ENCODE data around the gene ELOVL7. TPM values are rescaled to one million over a fixed set of nuclear protein-coding genes. Genes with fewer than 3 reads are reported as not detected.

ELOVL7 gene
- total RNA-seq, 6 experiments from 2014 or later, result 0.07 to 0.17 TPM; not detected in 4

DNA sequence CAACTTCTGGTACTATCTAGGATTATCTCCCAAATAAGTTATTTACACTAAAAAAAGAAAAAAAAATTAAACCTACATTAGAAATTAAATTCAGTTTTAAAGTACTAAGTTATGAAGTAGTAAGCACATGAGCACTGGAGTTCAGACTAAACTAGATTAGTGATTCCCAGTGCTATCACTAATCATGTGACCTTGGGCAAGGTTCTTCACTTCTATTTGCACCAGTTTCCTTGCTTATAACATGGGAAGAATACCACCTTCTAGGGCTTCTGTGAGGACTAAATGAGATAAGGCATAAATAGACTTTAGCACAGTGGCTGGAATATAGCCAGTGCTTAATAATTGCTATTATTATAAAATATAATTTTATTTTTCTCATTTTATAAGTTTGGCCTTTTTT, 10.5 kb downstream of the ELOVL7 start:
- Mint-ChIP-seq H3K36me3 (ENCODE audit: low read depth) (no peaks in the 10 kb centered on the region), H3K4me3 (no peak overlapping the region), H3K9me3 (no peaks in the 10 kb centered on the region), H3K27me3 (ENCODE audit: insufficient read depth) (peaks cover 3% of the 10 kb centered on the region), H3K27ac (no peak overlapping the region), H3K4me1 (ENCODE audit: low read depth) (peaks cover 5% of the 10 kb centered on the region; the same call in 1 of the 2 replicates)
- TF ChIP-seq, protein P1, sequence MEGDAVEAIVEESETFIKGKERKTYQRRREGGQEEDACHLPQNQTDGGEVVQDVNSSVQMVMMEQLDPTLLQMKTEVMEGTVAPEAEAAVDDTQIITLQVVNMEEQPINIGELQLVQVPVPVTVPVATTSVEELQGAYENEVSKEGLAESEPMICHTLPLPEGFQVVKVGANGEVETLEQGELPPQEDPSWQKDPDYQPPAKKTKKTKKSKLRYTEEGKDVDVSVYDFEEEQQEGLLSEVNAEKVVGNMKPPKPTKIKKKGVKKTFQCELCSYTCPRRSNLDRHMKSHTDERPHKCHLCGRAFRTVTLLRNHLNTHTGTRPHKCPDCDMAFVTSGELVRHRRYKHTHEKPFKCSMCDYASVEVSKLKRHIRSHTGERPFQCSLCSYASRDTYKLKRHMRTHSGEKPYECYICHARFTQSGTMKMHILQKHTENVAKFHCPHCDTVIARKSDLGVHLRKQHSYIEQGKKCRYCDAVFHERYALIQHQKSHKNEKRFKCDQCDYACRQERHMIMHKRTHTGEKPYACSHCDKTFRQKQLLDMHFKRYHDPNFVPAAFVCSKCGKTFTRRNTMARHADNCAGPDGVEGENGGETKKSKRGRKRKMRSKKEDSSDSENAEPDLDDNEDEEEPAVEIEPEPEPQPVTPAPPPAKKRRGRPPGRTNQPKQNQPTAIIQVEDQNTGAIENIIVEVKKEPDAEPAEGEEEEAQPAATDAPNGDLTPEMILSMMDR (IDR thresholded peaks at IDR 0.05), result no peak
- no peak for DNase-seq

DNA sequence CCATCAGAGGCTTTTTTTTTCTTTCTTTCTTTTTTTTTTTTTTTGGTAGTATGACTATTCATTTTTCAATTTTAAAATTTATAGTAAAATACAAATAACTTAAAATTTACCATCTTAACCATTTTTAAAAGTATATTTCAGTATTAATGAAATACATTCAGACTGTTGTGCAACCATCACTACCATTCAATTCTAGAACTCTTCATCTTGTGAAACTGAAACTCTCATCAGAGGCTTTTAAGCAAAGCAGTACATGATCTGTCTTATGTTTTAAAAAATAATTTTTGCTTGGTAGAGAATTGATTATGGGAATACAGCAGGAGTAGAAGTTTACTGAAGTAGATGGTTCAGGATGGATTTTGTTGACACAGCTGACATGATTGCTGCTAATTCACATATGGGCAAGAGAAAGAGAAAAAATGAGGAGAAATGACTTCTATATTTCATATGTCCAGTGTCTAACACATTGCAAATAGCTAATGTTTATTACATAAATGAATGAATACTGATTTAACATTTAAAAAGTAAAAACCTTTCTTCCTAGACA, 13.4 kb downstream of the ELOVL7 start:
- Mint-ChIP-seq H3K27ac (no peak overlapping the region), H3K4me3 (no peak overlapping the region), H3K9me3 (no peaks in the 10 kb centered on the region), H3K4me1 (ENCODE audit: low read depth) (peaks cover 3% of the 10 kb centered on the region; the same call in 1 of the 2 replicates), H3K27me3 (ENCODE audit: insufficient read depth) (no peaks in the 10 kb centered on the region; the same call in none of the 2 replicates), H3K36me3 (ENCODE audit: low read depth) (no peaks in the 10 kb centered on the region)
- no peak for DNase-seq
- TF ChIP-seq, protein P1 (IDR thresholded peaks at IDR 0.05), result no peak

DNA sequence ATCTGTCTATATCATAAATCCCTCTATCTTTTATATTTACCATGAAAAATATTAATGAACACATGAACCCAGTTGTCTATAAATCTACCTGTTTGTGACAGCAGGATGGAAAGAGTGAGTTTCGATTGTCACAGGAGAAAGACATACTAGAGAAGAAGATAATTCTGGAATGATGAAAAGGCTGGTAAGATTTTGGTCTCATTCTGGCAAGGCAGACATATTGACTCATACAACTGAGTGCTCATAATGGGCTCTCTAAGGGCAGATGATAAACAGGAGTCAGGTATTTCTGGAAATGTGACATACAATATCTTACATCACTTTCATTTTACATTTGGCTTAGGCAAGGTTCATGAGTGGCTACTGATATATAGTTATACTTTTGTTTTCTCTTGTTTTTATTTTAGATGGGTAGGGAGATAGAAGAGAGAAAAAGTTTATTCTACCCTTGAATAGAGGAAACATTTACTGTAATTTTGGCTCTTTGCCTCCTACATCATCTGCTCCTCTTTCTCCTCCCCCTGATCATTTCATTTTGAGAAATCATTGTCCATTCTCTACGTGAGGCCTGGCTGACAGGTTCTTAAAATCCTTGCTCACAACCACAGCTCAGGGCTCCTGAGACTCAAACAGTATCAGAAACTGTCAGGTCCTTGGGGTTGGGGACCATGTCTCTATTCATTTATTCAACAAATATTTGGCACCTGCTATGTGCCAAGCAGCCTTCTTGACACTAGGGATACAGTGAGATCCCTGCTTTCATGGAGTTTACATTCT, 14.4 kb downstream of the ELOVL7 start:
- TF ChIP-seq, protein P1 (IDR thresholded peaks at IDR 0.05), result no peak
- no peak for DNase-seq
- no peaks in the 10 kb centered on the region for H3K4me1 Mint-ChIP-seq (ENCODE audit: low read depth)
- no peaks in the 10 kb centered on the region for H3K9me3 Mint-ChIP-seq
- no peak overlapping the region for H3K27ac Mint-ChIP-seq
- H3K4me3 Mint-ChIP-seq, result no peak overlapping the region
- H3K27me3 Mint-ChIP-seq (ENCODE audit: insufficient read depth), result no peaks in the 10 kb centered on the region; the same call in none of the 2 replicates
- no peaks in the 10 kb centered on the region for H3K36me3 Mint-ChIP-seq (ENCODE audit: low read depth)

DNA sequence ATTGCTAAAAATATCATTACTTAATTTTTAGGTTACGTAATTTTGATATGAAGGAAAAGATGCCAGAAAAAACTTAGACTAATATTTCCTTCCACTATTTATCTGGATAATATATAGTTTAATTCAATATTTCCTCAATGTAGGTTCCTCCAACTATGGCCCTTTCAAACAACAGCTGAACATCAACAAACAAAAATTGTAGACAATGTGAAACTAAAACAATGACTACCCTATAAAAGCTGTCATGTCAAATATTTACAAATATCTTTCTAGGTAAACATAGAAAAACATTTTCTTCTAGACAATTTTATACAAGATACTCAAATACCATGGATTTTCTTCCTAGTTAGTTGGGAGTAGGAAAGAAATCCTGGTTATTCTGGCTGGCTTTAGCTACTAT, 16.9 kb downstream of the ELOVL7 start:
- TF ChIP-seq, protein P1 (IDR thresholded peaks at IDR 0.05), result no peak
- Mint-ChIP-seq H3K4me1 (ENCODE audit: low read depth) (no peaks in the 10 kb centered on the region), H3K27ac (no peak overlapping the region), H3K27me3 (ENCODE audit: insufficient read depth) (no peaks in the 10 kb centered on the region; the same call in none of the 2 replicates), H3K4me3 (no peak overlapping the region), H3K36me3 (ENCODE audit: low read depth) (no peaks in the 10 kb centered on the region), H3K9me3 (no peaks in the 10 kb centered on the region)
- DNase-seq, result no peak

DNA sequence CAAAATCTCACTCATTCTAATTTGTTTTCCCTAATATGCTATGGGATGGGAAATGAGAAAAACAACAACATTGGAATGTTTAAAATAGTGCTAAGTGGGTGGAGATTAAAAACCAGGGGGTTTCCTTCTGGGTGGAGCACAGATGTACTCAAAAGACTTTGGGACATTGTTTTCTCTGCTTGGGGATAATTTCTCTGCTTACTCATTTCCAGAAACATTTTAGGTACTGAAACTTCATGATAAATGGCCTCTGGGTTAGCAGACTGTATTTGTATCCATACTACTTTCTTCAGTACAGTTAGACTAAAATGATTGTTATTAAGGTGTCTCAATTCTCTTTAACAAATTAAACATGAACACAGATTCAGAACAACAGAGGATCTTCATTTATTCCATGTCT, 17.4 kb downstream of the ELOVL7 start:
- DNase-seq, result no peak
- Mint-ChIP-seq H3K36me3 (ENCODE audit: low read depth) (no peaks in the 10 kb centered on the region), H3K4me1 (ENCODE audit: low read depth) (no peaks in the 10 kb centered on the region), H3K9me3 (no peaks in the 10 kb centered on the region), H3K27me3 (ENCODE audit: insufficient read depth) (no peaks in the 10 kb centered on the region; the same call in none of the 2 replicates), H3K27ac (no peak overlapping the region), H3K4me3 (no peak overlapping the region)
- TF ChIP-seq, protein P1 (IDR thresholded peaks at IDR 0.05), result no peak
